HG03039 (cell line): Measurements from ENCODE around the gene TSC1.
A peak's percentile ranks its signal among the peaks of the same experiment; 100 is the strongest.
"Not testable (repeated sequence)": the region's sequence is repeated elsewhere in the genome, so short reads cannot be mapped to it uniquely, and the experiment has no call there.

ENCODE experiments used
- ATAC-seq: cut with Tn5 transposase; IDR thresholded peaks from one replicate; pipeline ENCODE4 v1.9.1; 2021; ENCODE audit warnings: mild to moderate bottlenecking, moderate library complexity; ENCODE audit not compliant: unreplicated experiment

Gene TSC1

GRCh38 chr9:132944294-132945185 is at the start of gene TSC1:
TSC1 (minus strand) TSS chr9:132944616; CDS start chr9:132928872, 15,744 bp downstream.
- ATAC-seq, result peak; percentile 51

- no peak for ATAC-seq
Observed at GRCh38 chr9:132993511-132993939, 49.1 kb upstream of the TSC1 start.

- no peak for ATAC-seq
Observed at GRCh38 chr9:132991351-132992300, 47.2 kb upstream of the TSC1 start.

GRCh38 chr9:132990781-132991180 is 46.4 kb upstream of the TSC1 start:
- ATAC-seq, result no peak

- not testable (repeated sequence) for ATAC-seq
Observed at GRCh38 chr9:132989998-132990557, 45.7 kb upstream of the TSC1 start.

GRCh38 chr9:132989414-132989996 is 45.1 kb upstream of the TSC1 start:
- no peak for ATAC-seq

- ATAC-seq, result no peak
Observed at GRCh38 chr9:132989014-132989310, 44.5 kb upstream of the TSC1 start.

GRCh38 chr9:132988244-132989013 is 44.0 kb upstream of the TSC1 start:
- ATAC-seq, result no peak

GRCh38 chr9:132986640-132987620 is 42.5 kb upstream of the TSC1 start:
- ATAC-seq, result no peak

GRCh38 chr9:132986114-132986513 is 41.7 kb upstream of the TSC1 start:
- ATAC-seq, result no peak

GRCh38 chr9:132985489-132985888 is 41.1 kb upstream of the TSC1 start:
- no peak for ATAC-seq

- no peak for ATAC-seq
Observed at GRCh38 chr9:132985071-132985350, 40.6 kb upstream of the TSC1 start.

GRCh38 chr9:132984202-132985070 is 40.0 kb upstream of the TSC1 start:
- ATAC-seq, result no peak

- ATAC-seq, result no peak
Observed at GRCh38 chr9:132983491-132984201, 39.2 kb upstream of the TSC1 start.

- no peak for ATAC-seq
Observed at GRCh38 chr9:132982458-132982857, 38.0 kb upstream of the TSC1 start.

- ATAC-seq, result no peak
Observed at GRCh38 chr9:132980157-132980556, 35.7 kb upstream of the TSC1 start.

GRCh38 chr9:132978451-132979131 is 34.2 kb upstream of the TSC1 start, which contains the start of gene GFI1B:
GFI1B (plus strand) TSS chr9:132978694; CDS start chr9:132986679, 7,985 bp downstream.
- ATAC-seq, result no peak
